Vagina (tissue), 2 donors: ENCODE measurements around the gene RHOJ.

Experiments
- POLR2A ChIP-seq, 2 donors: fragments of 450-650 bp; IDR thresholded peaks; one replicate each; pipeline ENCODE4 v1.6.1; 2017; ENCODE audit warnings: antibody characterized with exemption in 2 of 2, mild to moderate bottlenecking in 2 of 2, moderate library complexity in 2 of 2
- POLR2AphosphoS5 ChIP-seq, 2 donors: sonication (generic); formaldehyde crosslinking; IDR thresholded peaks; one replicate each; pipeline ENCODE4 v1.9.0; 2017; ENCODE audit warnings: antibody characterized with exemption in 2 of 2, mild to moderate bottlenecking in 2 of 2, low read depth in 1 of 2; ENCODE audit not compliant: insufficient read depth in 1 of 2
- TF ChIP-seq, protein P1 (sequence below), 3 experiments: fragments of 450-650 bp in 2 of 3; fragments of 200-600 bp in 1 of 3; sonication (generic) in 1 of 3; IDR thresholded peaks; one replicate each; pipeline ENCODE4 v1.5.1; 2017 to 2019; ENCODE audit warnings: antibody characterized with exemption in 3 of 3, mild to moderate bottlenecking in 2 of 3, moderate library complexity in 2 of 3

DNA sequence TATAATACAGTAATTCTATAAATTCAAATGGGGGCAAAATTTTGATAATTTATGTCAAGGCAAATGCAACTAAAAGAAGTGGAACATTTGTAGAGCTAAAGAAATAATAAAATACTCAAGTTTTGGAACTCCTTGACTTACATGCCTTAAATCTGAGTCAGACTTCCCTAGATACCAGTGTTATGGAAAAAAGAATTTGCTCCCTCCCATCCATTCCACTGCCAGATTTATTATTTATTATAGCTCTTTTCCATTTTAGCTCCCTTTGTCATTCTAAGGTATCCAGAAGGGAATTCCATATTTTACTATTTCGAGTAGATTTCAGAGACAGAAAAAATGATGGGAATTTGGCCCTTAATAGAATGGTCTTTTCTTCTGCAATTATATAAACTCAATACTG, 44.0 kb downstream of the RHOJ start:
- no peak for TF ChIP-seq POLR2A (IDR thresholded peaks at IDR 0.05)
- TF ChIP-seq, protein P1, sequence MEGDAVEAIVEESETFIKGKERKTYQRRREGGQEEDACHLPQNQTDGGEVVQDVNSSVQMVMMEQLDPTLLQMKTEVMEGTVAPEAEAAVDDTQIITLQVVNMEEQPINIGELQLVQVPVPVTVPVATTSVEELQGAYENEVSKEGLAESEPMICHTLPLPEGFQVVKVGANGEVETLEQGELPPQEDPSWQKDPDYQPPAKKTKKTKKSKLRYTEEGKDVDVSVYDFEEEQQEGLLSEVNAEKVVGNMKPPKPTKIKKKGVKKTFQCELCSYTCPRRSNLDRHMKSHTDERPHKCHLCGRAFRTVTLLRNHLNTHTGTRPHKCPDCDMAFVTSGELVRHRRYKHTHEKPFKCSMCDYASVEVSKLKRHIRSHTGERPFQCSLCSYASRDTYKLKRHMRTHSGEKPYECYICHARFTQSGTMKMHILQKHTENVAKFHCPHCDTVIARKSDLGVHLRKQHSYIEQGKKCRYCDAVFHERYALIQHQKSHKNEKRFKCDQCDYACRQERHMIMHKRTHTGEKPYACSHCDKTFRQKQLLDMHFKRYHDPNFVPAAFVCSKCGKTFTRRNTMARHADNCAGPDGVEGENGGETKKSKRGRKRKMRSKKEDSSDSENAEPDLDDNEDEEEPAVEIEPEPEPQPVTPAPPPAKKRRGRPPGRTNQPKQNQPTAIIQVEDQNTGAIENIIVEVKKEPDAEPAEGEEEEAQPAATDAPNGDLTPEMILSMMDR (IDR thresholded peaks at IDR 0.05) = no peak
- TF ChIP-seq POLR2AphosphoS5 (IDR thresholded peaks at IDR 0.05; ENCODE audit: insufficient read depth in 1 of 2, low read depth in 1 of 2) = no peak
